Esophagus (tissue), 2 donors: ENCODE results near the gene GAPDHS. TPM values are rescaled to one million over a fixed set of nuclear protein-coding genes. Genes with fewer than 3 reads are reported as not detected.

ENCODE experiments used
- H3K27ac ChIP-seq, 2 donors: one replicate each; pipeline ENCODE4 v1.5.1; 2013; ENCODE audit warnings: low read depth in 2 of 2, mild to moderate bottlenecking in 2 of 2, inconsistent platforms in 1 of 2, low read length in 1 of 2, moderate library complexity in 1 of 2
- H3K27me3 ChIP-seq, 2 donors: one replicate each; pipeline ENCODE4 v1.6.1; 2013; ENCODE audit warnings: low read length in 2 of 2, control low read depth in 1 of 2, mild to moderate bottlenecking in 1 of 2; ENCODE audit not compliant: insufficient read depth in 2 of 2, control insufficient read depth in 1 of 2
- H3K36me3 ChIP-seq, 2 donors: one replicate each; pipeline ENCODE4 v1.6.1; 2013; ENCODE audit warnings: low read length in 1 of 2; ENCODE audit not compliant: control insufficient read depth in 2 of 2, insufficient read depth in 2 of 2
- H3K4me1 ChIP-seq, 2 donors: one replicate each; pipeline ENCODE4 v1.6.1; 2013; ENCODE audit warnings: low read length in 1 of 2; ENCODE audit not compliant: control insufficient read depth in 2 of 2, insufficient read depth in 2 of 2
- H3K4me3 ChIP-seq, 2 donors: one replicate each; pipeline ENCODE4 v1.5.1; 2013; ENCODE audit warnings: low read length in 2 of 2, mild to moderate bottlenecking in 2 of 2, low read depth in 1 of 2, moderate library complexity in 1 of 2
- H3K9me3 ChIP-seq, 2 donors: one replicate each; pipeline ENCODE4 v1.6.1; 2013; ENCODE audit warnings: mild to moderate bottlenecking in 2 of 2, low read depth in 1 of 2, low read length in 1 of 2, moderate library complexity in 1 of 2; ENCODE audit not compliant: control insufficient read depth in 2 of 2, insufficient read depth in 1 of 2
- WGBS, 2 donors: extraction: QIAGEN DNeasy Blood & Tissue Kit; methylation state at CpG; one replicate each; pipeline ENCODE4 v1.1.7; 2013; 5-methylcytosine and 5-hydroxymethylcytosine counted together
- polyA plus RNA-seq, 2 donors: library from polyadenylated mRNA; stranded (reverse); fragments of 200-250 nt; gene quantifications; one replicate each; pipeline ENCODE4 v1.2.3, GENCODE V29; 2013
- donor health status: healthy with polysubstance abuse.
- donor health status: Bipolar disorder and iron deficiency.

GAPDHS gene
- polyA plus RNA-seq, 2 donors = not detected

DNA sequence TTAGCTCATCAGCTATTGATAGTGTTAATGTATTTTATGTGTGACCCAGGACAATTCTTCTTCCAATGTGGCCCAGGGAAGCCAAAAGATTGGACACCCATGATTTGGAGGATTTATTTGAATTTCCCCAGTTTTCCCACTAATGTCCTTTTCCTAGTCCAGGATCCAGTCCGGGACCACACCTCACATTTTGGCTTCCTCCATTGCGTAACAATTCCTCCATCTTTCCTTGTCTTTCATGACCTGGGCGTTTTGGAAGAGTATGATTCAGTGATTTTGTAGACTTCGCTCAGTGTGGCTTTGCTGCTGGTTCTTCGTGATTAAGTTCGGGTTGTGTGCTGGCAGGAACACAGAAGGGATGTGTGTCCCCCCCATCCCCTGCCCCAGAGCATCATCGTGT is 33.5 kb downstream of the GAPDHS start:
- no peaks in the 10 kb centered on the region for H3K36me3 ChIP-seq
- H3K9me3 ChIP-seq = no peaks in the 10 kb centered on the region
- H3K27me3 ChIP-seq = no peaks in the 10 kb centered on the region
- WGBS, 2 donors = 76 to 82% methylated on average over 7 of the region's 7 CpGs
- no peak overlapping the region for H3K4me3 ChIP-seq
- H3K4me1 ChIP-seq = no peaks in the 10 kb centered on the region
- H3K27ac ChIP-seq = no peak overlapping the region

DNA sequence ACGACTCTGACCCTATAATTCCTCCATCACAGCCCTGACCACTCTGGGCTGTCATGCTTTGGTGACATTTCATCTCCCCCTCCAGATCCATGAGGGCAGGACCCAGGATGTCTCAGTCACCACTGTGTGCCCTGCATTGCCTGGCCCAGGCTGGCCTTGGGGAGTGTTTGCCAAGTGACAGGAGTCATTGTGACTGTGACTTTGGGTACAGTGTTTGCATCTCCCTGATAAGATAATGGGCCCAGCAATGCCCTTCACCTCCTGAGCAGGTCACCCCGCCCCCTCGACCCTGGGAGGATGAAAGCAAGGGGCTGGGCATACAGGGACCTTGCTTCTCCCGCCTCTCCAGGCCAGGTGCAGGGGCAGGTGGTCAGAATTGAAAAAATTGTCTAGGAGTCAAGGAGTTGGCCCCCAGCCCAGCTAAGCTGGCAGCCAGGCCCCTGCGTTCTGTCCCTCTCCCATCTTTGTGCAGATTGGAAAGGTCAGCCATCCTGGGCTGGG is 36.1 kb downstream of the GAPDHS start:
- Histone ChIP-seq H3K4me1 (no peaks in the 10 kb centered on the region), H3K27ac (no peak overlapping the region), H3K4me3 (no peak overlapping the region), H3K27me3 (no peaks in the 10 kb centered on the region), H3K9me3 (no peaks in the 10 kb centered on the region), H3K36me3 (no peaks in the 10 kb centered on the region)
- 48 to 55% methylated on average over 5 of the region's 5 CpGs for WGBS, 2 donors

DNA sequence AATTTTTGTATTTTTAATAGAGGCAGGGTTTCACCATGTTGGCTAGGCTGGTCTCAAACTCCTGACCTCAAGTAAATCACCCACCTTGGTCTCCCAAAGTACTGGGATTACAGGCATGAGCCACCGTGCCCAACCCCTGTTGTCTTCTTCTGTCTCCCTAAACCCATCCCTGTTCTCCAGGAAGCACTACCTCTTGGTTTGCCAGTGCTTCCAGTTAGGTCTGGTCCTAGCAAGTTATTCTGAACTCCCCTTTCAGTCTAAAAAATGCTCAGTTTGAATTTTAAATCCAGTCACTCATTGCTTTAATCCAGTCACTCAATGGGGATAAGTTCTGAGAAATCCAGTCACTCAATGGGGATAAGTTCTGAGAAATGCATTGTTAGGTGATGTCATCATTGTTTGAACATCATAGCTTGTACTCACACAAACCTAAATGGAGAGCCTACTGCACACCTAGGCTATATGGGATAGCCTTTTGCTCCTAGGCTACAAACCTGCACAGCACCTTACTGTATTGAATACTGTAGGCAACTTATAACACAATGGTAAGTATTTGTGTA is 38.2 kb downstream of the GAPDHS start:
- Histone ChIP-seq H3K4me3 (no peak overlapping the region), H3K9me3 (peaks cover 0 to 4% of the 10 kb centered on the region in 2 donors), H3K27me3 (no peaks in the 10 kb centered on the region), H3K4me1 (no peaks in the 10 kb centered on the region), H3K27ac (no peak overlapping the region), H3K36me3 (no peaks in the 10 kb centered on the region)
- WGBS, 2 donors = 55 to 74% methylated on average over 1 of the region's 1 CpG

DNA sequence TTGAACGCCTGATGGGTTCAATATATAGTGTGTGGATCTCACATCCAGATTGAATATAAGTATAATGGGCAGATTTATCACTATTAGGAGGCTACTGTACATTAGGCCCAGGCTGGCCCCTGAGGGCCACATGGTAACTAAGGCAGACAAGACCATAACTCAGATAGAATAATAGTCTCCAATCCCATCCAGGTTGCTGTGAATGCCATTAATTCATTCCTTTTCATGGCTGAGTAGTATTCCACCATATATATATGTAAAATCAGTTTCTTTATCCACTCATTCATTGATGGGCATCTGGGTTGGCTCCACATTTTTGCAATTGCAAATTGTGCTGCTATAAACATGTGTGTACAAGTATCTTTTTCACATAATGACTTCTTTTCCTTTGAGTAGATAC is 44.7 kb downstream of the GAPDHS start:
- Histone ChIP-seq H3K4me3 (no peak overlapping the region), H3K27ac (no peak overlapping the region), H3K4me1 (no peaks in the 10 kb centered on the region), H3K27me3 (no peaks in the 10 kb centered on the region), H3K9me3 (peaks cover 0 to 14% of the 10 kb centered on the region in 2 donors), H3K36me3 (no peaks in the 10 kb centered on the region)
- WGBS, 2 donors = 84 to 88% methylated on average over 1 of the region's 1 CpG

DNA sequence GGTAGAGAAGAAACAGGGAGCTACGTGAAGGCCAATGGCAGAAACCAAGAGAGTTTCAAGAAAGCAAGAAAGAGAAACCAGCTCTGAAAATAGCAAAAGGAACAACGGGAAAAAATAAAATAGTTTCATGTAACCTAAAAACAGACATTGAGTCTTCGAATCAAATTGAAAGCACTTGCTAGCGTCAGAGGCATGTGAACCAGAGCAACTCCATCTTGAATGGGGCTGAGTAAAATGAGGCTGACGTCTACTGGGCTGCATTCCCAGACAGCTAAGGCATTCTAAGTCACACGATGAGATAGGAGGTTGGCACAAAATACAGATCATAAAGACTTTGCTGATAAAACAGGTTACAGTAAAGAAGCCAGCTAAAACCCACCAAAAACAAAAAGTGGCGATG is 45.5 kb downstream of the GAPDHS start:
- no peak overlapping the region for H3K4me3 ChIP-seq
- H3K4me1 ChIP-seq = no peaks in the 10 kb centered on the region
- H3K36me3 ChIP-seq = no peaks in the 10 kb centered on the region
- 60 to 74% methylated on average over 7 of the region's 7 CpGs for WGBS, 2 donors
- peaks cover 0 to 14% of the 10 kb centered on the region in 2 donors for H3K9me3 ChIP-seq
- no peaks in the 10 kb centered on the region for H3K27me3 ChIP-seq
- no peak overlapping the region for H3K27ac ChIP-seq

DNA sequence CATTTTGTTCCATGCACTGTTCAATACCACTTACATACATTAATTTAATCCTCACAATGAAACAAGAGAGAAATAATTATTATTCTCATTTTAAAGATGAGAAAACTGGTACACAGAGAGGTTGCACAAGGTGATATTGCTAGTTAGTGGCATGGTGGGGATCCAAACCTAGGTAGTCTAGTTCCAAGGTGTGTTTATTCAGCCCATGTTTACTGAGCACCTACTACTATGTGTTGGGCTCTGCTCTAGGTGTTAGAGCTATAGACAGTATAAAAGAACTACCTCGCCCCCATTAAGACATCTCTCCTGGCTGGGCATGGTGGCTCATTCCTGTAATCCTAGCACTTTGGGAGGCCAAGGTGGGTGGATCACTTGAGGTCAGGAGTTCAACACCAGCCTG is 49.5 kb downstream of the GAPDHS start:
- Histone ChIP-seq H3K9me3 (no peaks in the 10 kb centered on the region), H3K36me3 (no peaks in the 10 kb centered on the region), H3K27ac (no peak overlapping the region), H3K4me1 (no peaks in the 10 kb centered on the region), H3K4me3 (no peak overlapping the region), H3K27me3 (no peaks in the 10 kb centered on the region)
- 71 to 93% methylated on average over 1 of the region's 1 CpG for WGBS, 2 donors

DNA sequence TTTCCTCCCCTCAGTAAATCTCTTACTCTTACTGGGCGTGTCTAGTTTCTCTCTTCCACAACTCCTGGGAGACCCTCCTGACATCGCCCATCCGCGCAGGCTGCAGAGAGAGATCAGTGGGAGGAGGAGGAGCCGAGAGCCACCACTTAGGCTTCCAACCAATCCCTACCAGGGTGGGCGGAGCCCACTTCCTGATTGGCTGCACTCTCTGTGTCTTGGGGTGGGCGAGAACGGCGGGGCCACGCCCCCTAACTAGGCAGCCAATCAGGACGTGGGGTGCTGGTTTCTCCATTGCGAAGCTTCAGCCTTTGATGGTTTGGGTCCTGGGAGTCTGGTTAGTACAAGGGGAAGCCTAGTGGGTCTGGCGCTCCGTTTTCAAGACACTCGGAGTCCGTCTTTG is 52.6 kb downstream of the GAPDHS start, which contains the start of gene PMIS2:
Gene PMIS2 (plus strand): TSS at position 326 of the 400 bp plus-strand sequence. CDS start 87 bp downstream, outside the sequence.
- Histone ChIP-seq H3K4me1 (no peaks in the 10 kb centered on the region), H3K27me3 (no peaks in the 10 kb centered on the region), H3K9me3 (no peaks in the 10 kb centered on the region), H3K36me3 (no peaks in the 10 kb centered on the region), H3K27ac (no peak within 1 kb of the TSS), H3K4me3 (no peak within 1 kb of the TSS)
- 45 to 55% methylated on average over 16 of the region's 16 CpGs for WGBS, 2 donors

DNA sequence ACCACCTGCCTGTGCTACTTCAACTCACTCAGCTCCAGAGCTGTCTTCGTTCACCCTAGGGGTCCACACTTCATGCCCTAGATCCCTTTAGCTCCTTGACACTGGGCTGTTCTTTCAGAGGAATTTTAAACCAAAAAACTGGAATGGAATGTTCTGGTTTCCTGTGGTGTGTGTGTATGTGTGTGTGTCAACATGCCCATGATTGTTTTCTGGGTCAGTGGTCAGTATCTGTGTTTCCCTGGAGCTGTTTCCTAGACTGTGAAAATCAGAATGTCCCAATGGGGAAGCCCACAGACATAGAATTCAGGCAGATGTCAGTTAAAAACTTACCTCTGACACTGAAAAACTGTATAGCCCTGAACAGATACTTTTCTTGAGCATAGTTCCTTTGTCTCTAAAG is 54.1 kb downstream of the GAPDHS start:
- Histone ChIP-seq H3K27ac (no peak overlapping the region), H3K4me3 (no peak overlapping the region), H3K9me3 (no peaks in the 10 kb centered on the region), H3K36me3 (no peaks in the 10 kb centered on the region), H3K4me1 (no peaks in the 10 kb centered on the region), H3K27me3 (no peaks in the 10 kb centered on the region)
- WGBS, 2 donors = 31 to 37% methylated on average over 1 of the region's 1 CpG

DNA sequence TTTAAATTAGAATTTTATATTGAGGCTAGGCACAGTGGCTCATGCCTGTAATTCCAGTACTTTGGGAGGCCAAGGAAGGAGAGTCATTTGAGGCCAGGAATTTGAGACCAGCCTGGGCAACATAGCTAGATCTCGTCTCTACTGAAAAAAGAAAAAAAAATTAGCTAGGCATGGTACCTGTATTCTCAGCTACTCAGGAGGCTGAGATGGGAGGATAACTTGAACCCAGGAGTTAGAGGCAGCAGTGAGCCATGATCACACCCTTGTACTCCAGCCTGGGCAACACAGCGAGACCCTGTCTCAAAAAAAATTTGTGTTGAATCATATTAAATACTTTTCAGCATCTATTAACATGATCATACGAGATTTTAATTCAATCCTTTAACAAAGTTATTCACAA is 57.6 kb downstream of the GAPDHS start:
- Histone ChIP-seq H3K36me3 (no peaks in the 10 kb centered on the region), H3K9me3 (no peaks in the 10 kb centered on the region), H3K4me1 (no peaks in the 10 kb centered on the region), H3K4me3 (no peak overlapping the region), H3K27me3 (no peaks in the 10 kb centered on the region), H3K27ac (no peak overlapping the region)
- WGBS, 2 donors = 78 to 79% methylated on average over 3 of the region's 3 CpGs

DNA sequence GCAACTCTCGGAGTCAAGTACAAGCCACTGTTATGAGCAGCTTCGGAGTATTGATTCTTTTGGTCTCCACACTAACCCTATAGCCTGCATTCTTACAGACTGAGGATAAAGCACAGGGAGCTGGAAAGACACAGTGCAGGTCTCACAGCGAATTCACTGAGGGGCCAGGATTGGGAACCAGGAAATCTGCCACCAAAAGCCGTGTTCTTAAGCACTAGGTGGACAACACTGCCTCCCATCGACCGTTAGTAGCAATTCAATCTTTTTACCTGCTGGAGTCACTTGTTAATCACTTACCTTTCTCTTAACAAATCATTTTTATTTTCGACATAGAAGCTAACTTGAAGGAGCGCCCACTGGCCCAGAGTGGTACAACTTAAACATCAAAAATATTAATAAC is 59.0 kb downstream of the GAPDHS start:
- H3K9me3 ChIP-seq = no peaks in the 10 kb centered on the region
- no peaks in the 10 kb centered on the region for H3K36me3 ChIP-seq
- H3K4me3 ChIP-seq = no peak overlapping the region
- no peaks in the 10 kb centered on the region for H3K4me1 ChIP-seq
- 20 to 28% methylated on average over 8 of the region's 8 CpGs for WGBS, 2 donors
- no peak overlapping the region for H3K27ac ChIP-seq
- H3K27me3 ChIP-seq = no peaks in the 10 kb centered on the region
